Measurements from ENCODE around the gene WDR86. TPM values are rescaled to one million over a fixed set of nuclear protein-coding genes. Genes with fewer than 3 reads are reported as not detected.

Gene WDR86
- total RNA-seq, 1 experiment from 2014 or later = 7.7 TPM

DNA sequence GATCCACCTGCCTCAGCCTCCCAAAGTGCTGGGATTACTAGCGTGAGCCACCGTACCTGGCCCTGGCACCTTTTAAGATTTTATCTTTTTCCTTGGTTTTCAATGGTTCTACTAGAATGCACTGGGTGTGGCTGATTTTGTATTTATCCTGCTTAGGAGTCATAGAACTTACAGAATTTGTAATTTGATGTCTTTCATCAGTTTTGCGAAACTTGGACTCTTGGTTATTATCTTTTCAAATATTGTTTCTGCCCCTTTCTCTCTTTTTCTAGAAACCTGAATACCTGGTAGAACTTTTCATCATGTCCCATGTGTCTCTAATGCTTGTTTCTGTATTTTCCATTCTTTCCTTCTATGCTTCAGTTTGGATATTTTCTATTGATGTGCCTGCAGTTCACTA is 71.0 kb downstream of the WDR86 start:
- Histone ChIP-seq H3K27ac (no peak overlapping the region), H3K4me1 (replicated peaks; ENCODE audit: insufficient read depth) (peaks cover 9% of the 10 kb centered on the region), H3K4me3 (no peak overlapping the region), H3K36me3 (ENCODE audit: low read depth) (no peaks in the 10 kb centered on the region), H3K27me3 (ENCODE audit: insufficient read depth, low read depth) (no peaks in the 10 kb centered on the region), H2AFZ (no peak overlapping the region), H3K9me3 (ENCODE audit: insufficient read depth, low read depth) (no peaks in the 10 kb centered on the region), H4K20me1 (ENCODE audit: insufficient read depth) (0 out of 2 replicates have a peak, but pooled peaks cover 10% of the 10 kb centered on the region), H3K79me2 (ENCODE audit: low read depth) (peaks cover 19% of the 10 kb centered on the region), H3F3A (ENCODE audit: insufficient read depth, low read depth) (peaks cover 3% of the 10 kb centered on the region; the same call in 1 of the 2 replicates), H3K9me2 (ENCODE audit: insufficient read depth) (no peaks in the 10 kb centered on the region), H3K4me2 (no peak overlapping the region)
- POLR2A ChIA-PET (ENCODE audit: unreplicated experiment) = no interaction called here
- no peak for DNase-seq
- CTCF ChIA-PET = no interaction called here
- intact Hi-C loops (cut with micrococcal nuclease; ENCODE audit: unreplicated experiment) = no loop called here
- BruUV-seq (replicated peaks) = no TSS peak
- TF ChIP-seq, protein P1, sequence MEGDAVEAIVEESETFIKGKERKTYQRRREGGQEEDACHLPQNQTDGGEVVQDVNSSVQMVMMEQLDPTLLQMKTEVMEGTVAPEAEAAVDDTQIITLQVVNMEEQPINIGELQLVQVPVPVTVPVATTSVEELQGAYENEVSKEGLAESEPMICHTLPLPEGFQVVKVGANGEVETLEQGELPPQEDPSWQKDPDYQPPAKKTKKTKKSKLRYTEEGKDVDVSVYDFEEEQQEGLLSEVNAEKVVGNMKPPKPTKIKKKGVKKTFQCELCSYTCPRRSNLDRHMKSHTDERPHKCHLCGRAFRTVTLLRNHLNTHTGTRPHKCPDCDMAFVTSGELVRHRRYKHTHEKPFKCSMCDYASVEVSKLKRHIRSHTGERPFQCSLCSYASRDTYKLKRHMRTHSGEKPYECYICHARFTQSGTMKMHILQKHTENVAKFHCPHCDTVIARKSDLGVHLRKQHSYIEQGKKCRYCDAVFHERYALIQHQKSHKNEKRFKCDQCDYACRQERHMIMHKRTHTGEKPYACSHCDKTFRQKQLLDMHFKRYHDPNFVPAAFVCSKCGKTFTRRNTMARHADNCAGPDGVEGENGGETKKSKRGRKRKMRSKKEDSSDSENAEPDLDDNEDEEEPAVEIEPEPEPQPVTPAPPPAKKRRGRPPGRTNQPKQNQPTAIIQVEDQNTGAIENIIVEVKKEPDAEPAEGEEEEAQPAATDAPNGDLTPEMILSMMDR (conservative IDR thresholded peaks at IDR 0.05) = no peak
- TF ChIP-seq EZH2 (IDR thresholded peaks at IDR 0.05; ENCODE audit: low read depth) = no peak

DNA sequence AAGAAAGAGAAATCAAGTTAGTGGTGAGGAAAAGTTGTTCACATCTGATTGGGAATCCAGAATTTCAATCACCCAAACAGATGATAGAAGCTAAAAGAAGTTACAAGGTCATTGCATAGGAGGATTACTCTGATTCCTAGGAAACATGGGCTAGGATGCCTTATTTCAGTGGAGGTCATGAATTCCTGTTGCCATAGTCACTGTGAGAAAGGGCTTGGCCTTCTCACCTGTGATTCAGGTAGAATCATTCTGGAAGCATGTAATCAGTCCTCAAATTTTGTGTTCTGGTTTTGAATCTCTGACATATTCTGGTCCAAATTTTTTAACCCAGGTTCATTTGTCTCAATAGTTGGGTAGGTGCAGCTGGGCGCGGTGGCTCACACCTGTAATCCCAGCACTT is 72.5 kb downstream of the WDR86 start:
- Histone ChIP-seq H3K79me2 (ENCODE audit: low read depth) (peaks cover 4% of the 10 kb centered on the region), H3K9me3 (ENCODE audit: insufficient read depth, low read depth) (no peaks in the 10 kb centered on the region), H3K27ac (no peak overlapping the region), H4K20me1 (ENCODE audit: insufficient read depth) (no peaks in the 10 kb centered on the region), H2AFZ (no peak overlapping the region), H3K4me2 (no peak overlapping the region), H3F3A (ENCODE audit: insufficient read depth, low read depth) (peaks cover 3% of the 10 kb centered on the region; the same call in 1 of the 2 replicates), H3K4me3 (no peak overlapping the region), H3K4me1 (replicated peaks; ENCODE audit: insufficient read depth) (no peaks in the 10 kb centered on the region; the same call in 1 of the 2 replicates), H3K9me2 (ENCODE audit: insufficient read depth) (no peaks in the 10 kb centered on the region), H3K27me3 (ENCODE audit: insufficient read depth, low read depth) (no peaks in the 10 kb centered on the region), H3K36me3 (ENCODE audit: low read depth) (no peaks in the 10 kb centered on the region)
- intact Hi-C loops (cut with micrococcal nuclease; ENCODE audit: unreplicated experiment) = no loop called here
- ChIA-PET CTCF (no interaction called here), POLR2A (ENCODE audit: unreplicated experiment) (no interaction called here)
- TF ChIP-seq, protein P1 (conservative IDR thresholded peaks at IDR 0.05) = no peak
- no peak for TF ChIP-seq EZH2 (IDR thresholded peaks at IDR 0.05; ENCODE audit: low read depth)
- DNase-seq = no peak
- BruUV-seq (replicated peaks) = no TSS peak

DNA sequence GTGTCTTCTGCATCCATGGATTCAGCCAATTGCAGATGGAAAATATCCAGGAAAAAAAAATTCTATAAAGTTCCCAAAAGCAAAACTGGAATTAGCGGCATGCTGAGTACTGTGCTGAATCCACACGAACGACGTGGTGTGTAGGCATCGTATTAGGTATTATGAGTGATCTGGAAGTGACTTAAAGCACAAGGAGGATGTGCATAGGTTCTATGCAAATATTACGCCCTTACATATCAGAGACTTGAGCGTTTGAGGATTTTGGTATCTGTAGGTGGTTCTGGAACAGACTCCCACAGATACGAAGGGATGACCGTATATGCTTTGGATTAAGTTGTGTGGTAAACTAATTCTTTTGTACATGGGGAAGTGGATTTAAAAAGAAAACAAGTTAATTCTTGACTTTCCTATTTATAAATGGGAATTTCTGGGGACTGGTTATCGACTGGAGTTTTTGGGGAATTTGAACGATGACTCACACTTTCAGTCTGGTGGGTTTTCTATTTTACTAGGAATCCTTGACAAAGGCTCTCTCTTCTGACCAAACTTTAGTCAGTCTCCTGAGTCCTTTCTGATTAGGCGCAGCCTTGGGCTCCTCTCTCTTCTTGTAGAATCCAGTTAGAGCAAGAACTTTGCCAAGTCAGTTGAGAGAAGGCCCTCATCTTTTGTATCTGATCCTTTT is 73.7 kb downstream of the WDR86 start:
- ChIA-PET POLR2A (ENCODE audit: unreplicated experiment) (interaction anchor here (0.6 kb wide), 1 partner anchor 172 kb away, joined by 4 read pairs; no protein-coding TSS in a partner anchor), CTCF (no interaction called here)
- Histone ChIP-seq H3F3A (ENCODE audit: insufficient read depth, low read depth) (peaks cover 3% of the 10 kb centered on the region; the same call in 1 of the 2 replicates), H3K27me3 (ENCODE audit: insufficient read depth, low read depth) (no peaks in the 10 kb centered on the region), H3K4me1 (replicated peaks; ENCODE audit: insufficient read depth) (no peaks in the 10 kb centered on the region; the same call in 1 of the 2 replicates), H3K9me2 (ENCODE audit: insufficient read depth) (no peaks in the 10 kb centered on the region), H3K79me2 (ENCODE audit: low read depth) (no peaks in the 10 kb centered on the region), H2AFZ (no peak overlapping the region), H3K27ac (no peak overlapping the region), H3K36me3 (ENCODE audit: low read depth) (no peaks in the 10 kb centered on the region), H3K4me3 (no peak overlapping the region), H3K4me2 (no peak overlapping the region), H4K20me1 (ENCODE audit: insufficient read depth) (no peaks in the 10 kb centered on the region), H3K9me3 (ENCODE audit: insufficient read depth, low read depth) (no peaks in the 10 kb centered on the region)
- DNase-seq = no peak
- TF ChIP-seq EZH2 (IDR thresholded peaks at IDR 0.05; ENCODE audit: low read depth) = no peak
- TF ChIP-seq, protein P1 (conservative IDR thresholded peaks at IDR 0.05) = no peak
- intact Hi-C loops (cut with micrococcal nuclease; ENCODE audit: unreplicated experiment) = no loop called here
- no TSS peak for BruUV-seq (replicated peaks)
